AG09309 (cell line): ENCODE measurements around the gene ZNF727.
"Not testable (repeated sequence)": the region's sequence is repeated elsewhere in the genome, so short reads cannot be mapped to it uniquely, and the experiment has no call there.

Experiments
- DNase-seq: peaks from one replicate; pipeline ENCODE4 v3.0.0-alpha.2; 2010; ENCODE audit warnings: low read depth
- H3K4me3 ChIP-seq: 2 replicates; pipeline ENCODE4 v1.5.1; 2011; ENCODE audit warnings: mild to moderate bottlenecking, low read depth, low read length, moderate library complexity; ENCODE audit not compliant: control insufficient read depth
- CTCF ChIP-seq: IDR thresholded peaks from 2 replicates; pipeline ENCODE4 v1.5.1; 2011; ENCODE audit warnings: mild to moderate bottlenecking, low read depth, low read length, inconsistent platforms; ENCODE audit not compliant: insufficient read depth, control insufficient read depth; ENCODE audit errors: missing control alignments

ZNF727 gene

GRCh38 chr7:64087501-64087900, 42.3 kb downstream of the ZNF727 start:
- DNase-seq, result no peak
- TF ChIP-seq CTCF, result no peak

GRCh38 chr7:64088863-64089262, 43.6 kb downstream of the ZNF727 start:
- not testable (repeated sequence) for H3K4me3 ChIP-seq, DNase-seq

More at GRCh38 chr7:64087501-64087900, 42.3 kb downstream of the ZNF727 start:
- no peak overlapping the region for H3K4me3 ChIP-seq
